HEK293 (cell line): ENCODE data around the gene PRDM10.

Experiments used
- CTCF ChIA-PET: fragments of 350-600 bp; formaldehyde crosslinking; extraction: SDS; loops from one replicate; lab custom pipeline; 2021; ENCODE audit warnings: antibody characterized with exemption; lab: Yijun Ruan, JAX
- POLR2A ChIA-PET: fragments of 300-600 bp; formaldehyde crosslinking; extraction: SDS; loops from one replicate; lab custom pipeline; 2020; ENCODE audit warnings: antibody characterized with exemption, inconsistent platforms; lab: Yijun Ruan, JAX
- H3K27ac ChIP-seq: fragments of 200-500 bp; sonication (Bioruptor generic); 2 replicates; pipeline ENCODE4 v1.5.1; 2014; ENCODE audit warnings: low read depth, low read length, control low read depth, inconsistent platforms; ENCODE audit errors: extremely low read depth
- H3K36me3 ChIP-seq, 2 experiments: fragments of 200-500 bp in 1 of 2; sonication (Bioruptor generic) in 1 of 2; 1 replicate in 1 of 2; 2 replicates in 1 of 2; pipeline ENCODE4 v1.5.1; 2014 to 2017; ENCODE audit warnings: inconsistent platforms in 2 of 2, low read length in 2 of 2; ENCODE audit not compliant: control insufficient read depth in 2 of 2, insufficient read depth in 1 of 2
- H3K4me1 ChIP-seq: fragments of 200-500 bp; sonication (Bioruptor generic); 2 replicates; pipeline ENCODE4 v1.5.1; 2014; ENCODE audit warnings: mild to moderate bottlenecking, low read length, inconsistent platforms; ENCODE audit not compliant: control insufficient read depth, insufficient read depth
- H3K4me3 ChIP-seq: 2 replicates; pipeline ENCODE4 v1.5.1; 2011; ENCODE audit warnings: low read depth, mild to moderate bottlenecking, control low read depth, low read length, moderate library complexity
- H3K9me3 ChIP-seq: fragments of 200-500 bp; sonication (Bioruptor generic); 2 replicates; pipeline ENCODE4 v1.5.1; 2014; ENCODE audit warnings: low read depth, low read length, inconsistent platforms; ENCODE audit not compliant: control insufficient read depth, insufficient read depth
- BCL11A ChIP-seq: fragments of 450-650 bp; formaldehyde crosslinking; IDR thresholded peaks from 2 replicates; pipeline ENCODE4 v1.5.1; 2016; ENCODE audit warnings: low read depth, missing biosample characterization, missing genetic modification characterization
- PBX3 ChIP-seq: sonication (generic); formaldehyde crosslinking; IDR thresholded peaks from 2 replicates; pipeline ENCODE4 v1.8.1; 2022; ENCODE audit warnings: mild to moderate bottlenecking, moderate library complexity, missing genetic modification reagents
- SALL2 ChIP-seq: fragments of 450-650 bp; formaldehyde crosslinking; IDR thresholded peaks from 2 replicates; pipeline ENCODE4 v1.5.0; 2017; ENCODE audit warnings: missing biosample characterization, mild to moderate bottlenecking, missing genetic modification characterization, borderline replicate concordance
- SP3 ChIP-seq: fragments of 450-650 bp; formaldehyde crosslinking; IDR thresholded peaks from 2 replicates; pipeline ENCODE4 v1.5.1; 2016; ENCODE audit warnings: missing biosample characterization, missing genetic modification characterization
- TCF7L2 ChIP-seq: IDR thresholded peaks from 2 replicates; pipeline ENCODE4 v1.6.1; 2011; ENCODE audit warnings: low read depth, mild to moderate bottlenecking, inconsistent platforms, low read length, moderate library complexity, borderline replicate concordance
- ZBTB11 ChIP-seq: fragments of 450-650 bp; formaldehyde crosslinking; conservative IDR thresholded peaks from 2 replicates; pipeline ENCODE4 v1.5.1; 2016; ENCODE audit warnings: low read depth, missing biosample characterization, missing genetic modification characterization
- ZBTB17 ChIP-seq: fragments of 450-650 bp; formaldehyde crosslinking; IDR thresholded peaks from 2 replicates; pipeline ENCODE4 v1.5.1; 2016; ENCODE audit warnings: missing biosample characterization, missing genetic modification characterization
- ZBTB8A ChIP-seq: fragments of 450-650 bp; formaldehyde crosslinking; IDR thresholded peaks from 2 replicates; pipeline ENCODE4 v1.5.1; 2016; ENCODE audit warnings: missing biosample characterization, missing genetic modification characterization
- ZFP69B ChIP-seq: fragments of 450-650 bp; formaldehyde crosslinking; IDR thresholded peaks from 2 replicates; pipeline ENCODE4 v1.5.1; 2016; ENCODE audit warnings: missing biosample characterization, missing genetic modification characterization
- ZNF114 ChIP-seq: fragments of 450-650 bp; formaldehyde crosslinking; IDR thresholded peaks from 2 replicates; pipeline ENCODE4 v1.5.0; 2017; ENCODE audit warnings: missing biosample characterization, missing genetic modification characterization
- ZNF202 ChIP-seq: fragments of 450-650 bp; formaldehyde crosslinking; IDR thresholded peaks from 2 replicates; pipeline ENCODE4 v1.5.1; 2016; ENCODE audit warnings: missing biosample characterization, missing genetic modification characterization, borderline replicate concordance
- ZNF211 ChIP-seq: fragments of 450-650 bp; formaldehyde crosslinking; IDR thresholded peaks from 2 replicates; pipeline ENCODE4 v1.5.1; 2016; ENCODE audit warnings: low read depth, missing biosample characterization, missing genetic modification characterization
- ZNF26 ChIP-seq: fragments of 450-650 bp; formaldehyde crosslinking; IDR thresholded peaks from 2 replicates; pipeline ENCODE4 v1.5.1; 2016; ENCODE audit warnings: missing biosample characterization, missing genetic modification characterization
- ZNF266 ChIP-seq: fragments of 450-650 bp; formaldehyde crosslinking; IDR thresholded peaks from 2 replicates; pipeline ENCODE4 v1.5.1; 2016; ENCODE audit warnings: missing biosample characterization, missing genetic modification characterization, low read depth
- ZNF341 ChIP-seq: fragments of 450-650 bp; formaldehyde crosslinking; IDR thresholded peaks from 2 replicates; pipeline ENCODE4; 2016; ENCODE audit warnings: low read depth, missing biosample characterization, missing genetic modification characterization
- ZNF391 ChIP-seq: fragments of 450-650 bp; formaldehyde crosslinking; IDR thresholded peaks from 2 replicates; pipeline ENCODE4 v1.5.1; 2016; ENCODE audit warnings: low read depth, missing biosample characterization, missing genetic modification characterization, borderline replicate concordance
- ZNF398 ChIP-seq: fragments of 450-650 bp; formaldehyde crosslinking; IDR thresholded peaks from 2 replicates; pipeline ENCODE4 v1.5.1; 2017; ENCODE audit warnings: missing biosample characterization, missing genetic modification characterization
- ZNF433 ChIP-seq: fragments of 450-650 bp; formaldehyde crosslinking; IDR thresholded peaks from 2 replicates; pipeline ENCODE4 v1.5.1; 2016; ENCODE audit warnings: missing biosample characterization, missing genetic modification characterization, low read depth
- ZNF501 ChIP-seq: fragments of 450-650 bp; formaldehyde crosslinking; IDR thresholded peaks from 2 replicates; pipeline ENCODE4 v1.5.1; 2016; ENCODE audit warnings: missing biosample characterization, missing genetic modification characterization
- ZNF660 ChIP-seq: fragments of 450-650 bp; IDR thresholded peaks from 2 replicates; pipeline ENCODE4 v1.5.1; 2018; ENCODE audit warnings: missing biosample characterization, mild to moderate bottlenecking, missing genetic modification characterization
- ZNF692 ChIP-seq: fragments of 450-650 bp; formaldehyde crosslinking; IDR thresholded peaks from 2 replicates; pipeline ENCODE4 v1.5.1; 2016; ENCODE audit warnings: missing biosample characterization, missing genetic modification characterization
- ZNF76 ChIP-seq: fragments of 450-650 bp; formaldehyde crosslinking; IDR thresholded peaks from 2 replicates; pipeline ENCODE4; 2016; ENCODE audit warnings: low read depth, missing biosample characterization, missing genetic modification characterization, borderline replicate concordance
- ZSCAN30 ChIP-seq: fragments of 450-650 bp; IDR thresholded peaks from 2 replicates; pipeline ENCODE4 v1.5.1; 2018; ENCODE audit warnings: missing biosample characterization, mild to moderate bottlenecking, missing genetic modification characterization, moderate library complexity

Gene PRDM10

GRCh38 chr11:130002352-130002845 lies at the start of gene PRDM10 (continued):
- TF ChIP-seq ZBTB11 (peak; percentile 88), ZNF211 (tag by site-specific recombination) (no peak), ZNF398 (peak; percentile 89), ZNF692 (tag by site-specific recombination) (0 out of 2 replicates have a peak, but pooled peaks have one; percentile 16), ZNF391 (tag by site-specific recombination) (0 out of 2 replicates have a peak, but pooled peaks have one; percentile 18), SP3 (tag by site-specific recombination) (peak; percentile 31; the same call in 1 of the 2 replicates), ZNF266 (tag by site-specific recombination) (no peak), ZNF76 (peak; percentile 31; the same call in 1 of the 2 replicates), ZBTB17 (tag by site-specific recombination) (peak; percentile 71), ZNF26 (tag by site-specific recombination) (no peak), TCF7L2 (peak; percentile 55), ZNF660 (tag by site-specific recombination) (no peak), ZNF501 (tag by site-specific recombination) (0 out of 2 replicates have a peak, but pooled peaks have one; percentile 17), ZSCAN30 (peak; percentile 67; the same call in 1 of the 2 replicates), ZNF202 (no peak), ZNF433 (no peak), ZNF341 (tag by site-specific recombination) (peak; percentile 30)

- H3K27ac ChIP-seq, result no peak overlapping the region
- H3K4me3 ChIP-seq, result no peak overlapping the region
- no peaks in the 10 kb centered on the region for H3K9me3 ChIP-seq
- TF ChIP-seq ZNF341 (tag by site-specific recombination) (no peak), ZBTB8A (tag by site-specific recombination) (no peak), ZNF114 (tag by site-specific recombination) (no peak), ZFP69B (no peak), BCL11A (no peak), SALL2 (tag by site-specific recombination) (no peak), PBX3 (no peak)
- no peaks in the 10 kb centered on the region for H3K4me1 ChIP-seq
- ChIA-PET POLR2A (no interaction called here), CTCF (interaction anchor here (0.7 kb wide), 1 partner anchor 102 kb away, joined by 3 read pairs; no protein-coding TSS in a partner anchor)
- H3K36me3 ChIP-seq, result no peaks in the 10 kb centered on the region
Observed at GRCh38 chr11:130051082-130051481, 48.4 kb upstream of the PRDM10 start.
